ENCODE measurements around the gene LCLAT1. TPM values are rescaled to one million over a fixed set of nuclear protein-coding genes. Genes with fewer than 3 reads are reported as not detected.

Gene LCLAT1
- polyA plus RNA-seq, 1 donor: 8.5 TPM

DNA sequence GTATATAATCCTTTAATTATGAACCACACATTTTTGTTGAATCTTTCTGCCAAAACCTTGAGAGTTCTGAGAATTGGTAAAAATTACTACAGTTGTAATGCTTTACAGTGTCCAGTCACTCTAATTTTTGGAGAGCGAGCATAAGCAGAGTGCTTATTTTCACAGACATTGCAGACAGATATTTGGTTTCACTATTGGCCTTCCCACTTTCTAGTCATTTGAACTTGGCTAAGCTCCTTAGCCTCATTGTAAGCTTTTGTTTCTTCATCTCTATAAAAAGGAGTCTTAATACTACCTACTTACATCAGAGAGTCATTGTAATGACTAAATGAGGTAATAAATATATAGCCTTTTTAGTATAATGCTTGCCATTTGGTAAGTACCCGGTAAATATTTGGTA is 80.4 kb downstream of the LCLAT1 start:
- no peak for DNase-seq

DNA sequence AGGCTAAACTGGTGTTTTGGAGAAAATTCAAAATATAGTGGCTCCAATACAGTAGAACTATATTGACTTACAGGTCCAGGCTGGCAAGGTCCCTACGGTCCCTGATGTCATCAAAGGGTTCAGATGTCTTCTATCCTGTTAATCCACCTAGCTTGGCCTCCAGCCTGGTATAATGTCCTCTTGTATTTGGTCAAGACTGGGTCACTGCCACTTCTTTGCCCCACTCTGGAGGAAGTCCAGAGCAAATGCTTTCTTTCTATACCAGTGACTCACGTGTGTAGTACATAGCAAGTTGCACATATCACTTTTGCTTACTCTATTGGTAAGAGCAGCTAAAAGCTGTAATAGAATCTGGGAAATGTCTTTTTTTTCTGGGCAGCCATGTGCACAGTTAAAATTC is 80.8 kb downstream of the LCLAT1 start:
- DNase-seq: no peak

DNA sequence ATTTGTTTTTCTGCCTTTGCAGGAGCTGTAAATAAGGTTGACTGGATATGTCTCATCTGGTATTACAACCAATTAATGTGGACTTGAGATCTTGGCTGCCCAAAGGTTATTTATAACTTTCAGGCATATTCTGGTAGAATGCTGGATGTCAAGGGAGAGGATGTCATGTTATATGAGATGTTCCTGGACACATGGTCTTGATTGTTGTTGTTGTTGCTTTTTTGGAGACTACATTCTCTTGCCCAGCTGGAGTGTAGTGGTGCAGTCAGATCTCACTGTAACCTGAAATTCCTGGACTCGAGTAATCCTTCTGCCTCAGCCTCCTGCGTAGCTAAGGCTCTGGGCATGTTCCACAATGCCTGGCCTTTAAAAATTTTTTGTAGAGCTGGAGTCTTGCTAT is 83.3 kb downstream of the LCLAT1 start:
- DNase-seq: no peak

DNA sequence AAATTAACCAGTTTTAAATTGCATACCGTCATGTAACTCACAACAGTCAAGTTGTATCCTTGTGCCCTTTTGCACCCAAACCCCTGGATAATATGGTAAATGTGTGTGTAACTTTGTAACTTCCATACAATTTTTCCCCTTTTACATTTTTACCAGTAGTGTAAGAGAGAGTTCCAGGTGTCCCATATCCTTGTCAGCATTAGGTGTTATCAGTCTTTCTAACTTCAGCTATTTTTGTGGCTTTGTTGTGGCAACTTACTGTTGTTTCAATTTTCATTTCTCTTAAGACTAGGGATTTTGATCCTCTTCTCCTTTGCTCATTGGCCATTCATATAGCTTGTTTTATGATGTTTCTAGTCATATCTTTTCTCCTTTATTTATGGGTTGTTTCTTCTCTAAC is 94.6 kb downstream of the LCLAT1 start:
- DNase-seq: no peak

DNA sequence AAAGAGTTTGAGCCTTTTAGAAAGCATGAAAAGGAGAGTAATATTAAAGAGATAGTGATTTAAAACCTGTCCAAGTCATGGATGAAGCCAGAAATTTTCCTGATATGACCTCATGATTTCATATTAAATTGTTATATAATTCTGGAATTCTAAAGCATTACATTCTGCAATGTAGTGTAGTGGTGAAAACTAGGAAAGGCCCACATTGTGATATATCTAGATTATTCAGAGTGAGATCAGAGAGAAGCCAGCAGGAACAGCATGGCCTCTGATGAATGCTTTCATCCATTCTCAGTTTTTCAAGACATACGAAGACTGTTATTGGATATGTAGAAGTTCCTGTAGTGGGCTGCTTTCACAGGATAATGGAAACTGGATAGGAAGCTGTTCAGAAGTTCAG is 98.8 kb downstream of the LCLAT1 start:
- no peak for DNase-seq

DNA sequence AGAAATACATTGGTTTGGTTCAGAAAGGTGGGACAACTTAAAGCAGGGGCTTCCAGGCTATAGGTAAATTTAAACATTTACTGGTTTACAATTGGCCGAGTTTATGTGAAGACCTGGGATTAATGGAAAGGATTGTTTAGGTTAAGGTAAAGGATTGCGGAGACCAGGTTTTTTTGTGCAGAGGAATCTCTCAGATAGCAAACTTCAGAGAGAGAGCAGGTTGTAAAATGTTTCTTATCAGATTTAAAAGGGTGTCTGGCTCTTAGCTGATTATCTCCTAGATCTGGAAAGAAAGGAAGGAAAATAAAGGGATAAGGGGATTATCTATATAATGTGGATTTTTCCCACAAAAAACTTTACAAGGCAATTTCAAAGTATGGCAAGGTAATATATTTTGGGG is 101.3 kb downstream of the LCLAT1 start:
- DNase-seq: no peak

DNA sequence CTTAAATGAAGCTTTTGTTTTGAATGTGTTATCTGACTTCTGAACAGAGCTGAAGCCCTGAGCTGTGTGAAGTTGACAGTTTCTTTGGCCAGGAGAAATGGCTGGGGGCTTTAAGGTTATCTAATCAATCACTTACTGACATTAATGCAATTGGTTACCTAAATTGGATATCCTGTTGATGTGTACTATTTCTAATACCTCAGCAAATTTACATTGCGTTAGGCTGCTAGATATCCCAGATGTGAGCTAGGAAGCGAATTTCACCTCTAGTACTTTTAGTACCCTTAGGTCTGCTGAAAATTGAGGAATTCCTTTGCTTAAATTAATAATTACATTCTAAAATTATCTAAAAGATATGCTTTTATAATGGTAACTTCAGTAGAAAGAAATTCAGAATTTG is 102.0 kb downstream of the LCLAT1 start:
- DNase-seq: no peak

DNA sequence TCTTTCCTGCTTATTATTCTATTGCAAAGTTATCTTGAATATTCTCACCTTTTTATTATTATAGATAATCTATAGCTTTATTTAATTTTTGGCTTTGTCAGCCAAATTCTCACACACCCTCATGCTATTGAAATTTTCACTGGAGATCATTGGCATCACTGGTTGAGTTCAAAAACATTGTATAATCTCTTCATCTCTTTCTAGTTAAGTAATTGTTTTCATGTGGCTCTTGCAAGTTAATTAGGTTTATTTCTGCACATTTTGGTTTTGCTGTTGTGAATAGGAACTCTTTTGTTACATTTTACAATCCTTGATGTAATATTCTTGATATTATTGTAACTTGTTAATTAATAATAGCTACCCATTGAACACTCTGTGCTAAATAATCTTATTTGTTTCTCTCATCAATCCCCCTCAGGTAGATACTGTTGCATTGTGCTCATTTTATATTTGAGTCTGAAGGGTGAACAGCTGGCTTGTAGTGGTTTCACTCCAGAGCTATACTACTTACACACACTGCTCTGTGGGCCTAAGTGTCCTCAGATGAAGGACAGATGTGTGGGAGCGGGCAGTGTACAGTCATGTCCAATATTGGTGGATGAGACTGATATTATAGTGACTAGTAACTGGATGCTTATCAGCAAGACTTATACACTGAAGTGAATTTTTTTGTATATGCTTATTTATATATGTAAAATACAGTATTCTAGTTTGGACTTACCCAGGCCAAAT is 112.7 kb downstream of the LCLAT1 start:
- no peak for DNase-seq

DNA sequence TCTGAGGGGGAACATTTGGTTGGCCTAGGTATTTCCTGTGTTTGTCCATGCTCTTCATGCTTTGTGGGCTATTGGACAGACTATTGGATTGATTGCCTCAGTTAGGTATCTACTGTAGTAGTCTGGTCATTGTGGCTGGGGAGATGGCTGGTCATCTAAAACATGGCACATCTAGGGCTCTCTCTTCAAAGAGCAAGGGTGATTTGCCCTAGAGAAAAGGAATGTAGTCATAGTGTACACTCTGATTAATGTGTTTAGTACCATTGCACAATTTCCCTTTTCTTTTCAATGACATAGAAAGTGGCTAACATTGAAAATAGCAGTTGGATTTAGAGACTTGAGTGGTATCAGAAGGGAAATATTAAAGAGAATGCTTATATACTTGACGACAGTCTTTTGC is 114.3 kb downstream of the LCLAT1 start:
- DNase-seq: no peak

DNA sequence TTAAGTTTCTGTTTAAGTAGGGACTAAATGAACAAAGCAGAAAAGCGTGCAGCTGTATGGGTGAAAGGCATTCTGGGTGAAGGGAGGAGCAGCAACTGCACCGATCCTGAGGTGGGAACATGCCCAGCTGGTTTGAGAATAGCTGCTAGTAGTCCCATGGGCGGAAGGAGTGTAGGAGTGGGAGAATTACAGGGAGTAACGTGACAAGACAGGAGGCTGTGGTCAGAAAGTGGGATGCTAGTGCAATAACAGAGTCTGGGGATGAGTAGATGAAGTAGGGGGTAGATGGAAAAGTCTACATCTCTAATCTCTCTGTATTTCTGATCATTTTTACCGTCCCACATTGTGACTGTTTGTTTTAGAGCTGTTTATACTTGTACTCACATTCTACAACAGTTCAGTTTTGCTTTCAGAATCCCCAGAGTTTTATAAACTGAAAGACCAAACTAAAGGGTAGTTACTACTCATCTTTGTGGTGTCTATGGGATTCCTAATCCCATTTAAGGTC is 118.9 kb downstream of the LCLAT1 start:
- peak; percentile 36 for DNase-seq

DNA sequence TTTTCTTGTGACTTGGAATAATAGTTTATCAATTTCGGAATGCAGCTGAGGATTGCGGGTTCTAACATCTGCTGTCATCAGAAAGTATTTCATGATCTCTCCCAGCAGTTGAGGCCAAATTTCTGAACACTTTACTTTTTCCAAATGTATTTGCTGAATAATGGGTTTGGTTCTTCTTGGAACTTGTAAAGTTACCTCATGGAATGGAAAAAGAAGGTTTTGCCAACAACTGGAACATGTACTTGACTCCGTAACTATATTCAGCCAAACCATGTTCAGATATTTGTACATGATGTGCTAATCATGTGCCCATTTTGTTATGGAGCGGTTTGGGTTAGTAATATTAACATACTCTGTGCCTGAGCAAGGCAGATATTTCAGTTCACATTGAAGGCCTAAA is 119.6 kb downstream of the LCLAT1 start:
- DNase-seq: peak; percentile 50

DNA sequence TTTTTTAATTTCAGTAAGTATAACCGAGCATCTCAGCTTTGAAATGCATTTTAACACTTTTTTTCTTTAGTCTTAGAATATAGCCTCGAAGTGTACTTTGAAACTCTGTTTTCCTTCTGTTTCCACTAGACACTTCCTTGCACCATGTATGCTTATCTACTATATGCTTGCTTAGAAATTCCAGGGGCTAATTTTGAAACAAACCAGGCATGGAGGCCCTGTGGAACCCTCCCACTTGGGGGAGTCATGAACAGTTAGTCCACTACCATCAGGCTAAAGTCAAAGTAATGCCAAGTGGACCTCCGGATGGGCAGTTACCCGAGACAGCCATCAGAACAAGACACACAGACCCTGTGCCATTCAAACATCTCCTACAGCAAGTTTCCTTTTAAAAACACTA is 120.3 kb downstream of the LCLAT1 start:
- no peak for DNase-seq

DNA sequence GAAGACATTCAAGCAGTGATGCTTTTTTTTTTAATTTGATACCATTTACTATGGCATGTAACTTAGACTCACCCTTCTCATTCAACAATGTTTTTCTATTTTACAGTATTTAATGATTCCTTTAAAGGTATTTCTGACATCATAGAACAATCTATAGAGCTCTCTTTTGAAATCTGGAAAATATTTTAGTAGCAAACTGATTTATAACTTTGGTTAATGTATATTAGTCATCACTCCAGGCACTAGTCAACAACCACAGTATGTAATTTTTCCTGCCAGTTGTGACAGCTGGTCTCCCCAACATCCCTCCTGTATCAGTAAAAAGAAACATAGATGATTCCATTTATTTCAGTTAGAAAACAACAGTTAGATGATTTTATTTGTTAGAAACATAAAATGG is 122.9 kb downstream of the LCLAT1 start:
- DNase-seq: no peak

DNA sequence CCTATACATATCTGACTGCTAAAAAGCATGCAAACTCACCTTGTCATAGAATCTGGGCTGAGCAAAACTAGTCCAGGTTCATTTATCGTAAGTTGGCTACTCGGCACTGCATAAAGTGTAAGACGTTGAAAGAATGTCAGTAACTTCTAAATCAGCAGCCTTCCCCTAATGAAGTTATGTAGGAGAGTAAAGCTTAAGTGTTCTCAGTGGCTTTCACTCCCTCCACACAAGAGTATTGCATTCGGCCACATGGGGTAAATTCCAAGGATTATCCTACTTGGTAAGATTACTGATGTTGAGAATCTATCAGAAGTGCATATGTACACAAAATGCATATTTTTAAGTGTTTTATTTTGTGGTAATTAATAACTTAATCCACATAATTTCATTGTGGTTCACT is 130.1 kb downstream of the LCLAT1 start:
- DNase-seq: no peak

DNA sequence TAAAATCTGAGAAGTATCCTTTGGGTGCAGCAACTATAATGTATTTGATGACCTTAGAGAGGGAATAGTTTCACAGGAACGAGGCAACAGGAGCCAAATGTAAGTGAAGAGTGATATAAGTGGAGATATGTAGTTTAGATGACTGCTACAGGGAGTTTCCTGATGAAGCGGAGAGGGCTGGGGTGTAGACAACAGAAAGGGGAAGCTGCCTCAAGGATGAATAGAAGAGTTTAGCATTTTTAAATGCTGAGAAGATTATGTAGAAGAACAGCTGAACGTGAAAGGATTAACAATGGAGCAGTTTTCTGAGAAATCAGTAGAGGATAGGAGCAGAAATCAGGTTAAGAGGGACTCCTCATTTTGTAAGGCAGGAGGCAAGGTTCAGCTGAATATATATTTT is 133.3 kb downstream of the LCLAT1 start:
- DNase-seq: no peak

DNA sequence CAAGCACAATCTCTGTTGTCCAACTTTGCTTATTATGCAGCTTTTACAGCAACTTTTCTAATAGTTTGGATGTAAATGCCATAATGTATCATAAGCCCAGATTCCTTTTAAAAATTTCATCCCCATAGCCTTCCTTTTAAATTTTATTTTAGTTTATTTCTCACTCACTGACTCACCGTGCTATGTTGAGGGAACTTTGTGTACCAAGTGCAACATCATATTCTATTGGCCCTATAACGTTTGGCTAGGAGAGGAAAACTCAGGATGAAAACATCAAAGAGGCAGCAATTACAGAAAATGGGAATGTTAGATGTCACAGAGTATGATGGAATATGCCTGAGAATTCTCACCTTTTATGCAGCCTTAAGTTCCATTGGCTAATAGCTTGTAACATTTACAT is 135.5 kb downstream of the LCLAT1 start:
- no peak for DNase-seq

DNA sequence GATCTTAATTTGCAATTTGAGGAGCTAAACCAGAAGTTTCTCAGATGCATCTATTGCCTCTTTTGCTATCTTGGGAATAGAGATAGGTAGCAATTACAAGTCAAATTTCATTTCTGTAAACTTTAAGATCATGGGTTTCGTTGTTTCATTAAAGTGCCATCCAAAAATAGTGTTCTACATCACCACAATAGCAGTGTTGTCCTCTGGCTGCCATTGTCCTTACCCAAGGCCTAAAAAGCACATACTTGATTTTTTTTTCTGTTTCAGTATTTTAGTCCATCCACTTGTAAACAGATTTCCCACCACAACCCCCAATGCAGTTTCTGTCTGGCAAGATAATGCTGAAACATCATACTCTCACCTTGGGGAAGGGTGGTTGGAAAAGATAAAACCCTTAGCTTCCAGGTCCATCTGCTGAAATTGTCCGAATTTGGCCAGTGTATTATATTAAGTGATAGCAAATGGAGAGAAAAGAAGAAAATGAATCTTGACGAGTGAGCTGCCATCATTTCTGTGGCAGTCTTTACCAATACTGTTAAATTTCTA is 136.2 kb downstream of the LCLAT1 start:
- DNase-seq: no peak

DNA sequence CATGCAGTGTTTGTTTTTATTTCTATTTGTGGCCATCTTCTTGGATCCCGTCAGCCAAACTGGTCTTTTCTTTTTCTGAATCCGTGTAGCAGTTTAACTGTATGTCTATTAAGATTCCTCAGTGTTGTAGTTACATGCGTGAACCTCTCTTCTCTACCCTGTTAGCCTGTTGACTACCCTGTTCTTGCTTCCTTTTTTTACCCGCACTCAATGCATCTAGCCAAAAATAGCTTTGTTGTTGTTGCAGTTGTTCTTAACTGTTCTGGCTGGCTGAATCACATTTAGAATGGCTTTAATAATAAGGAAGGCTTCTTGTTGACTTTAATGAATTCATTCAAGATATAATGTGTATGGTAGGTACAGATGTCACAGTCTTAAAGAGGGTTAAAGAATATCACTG is 137.1 kb downstream of the LCLAT1 start:
- no peak for DNase-seq

DNA sequence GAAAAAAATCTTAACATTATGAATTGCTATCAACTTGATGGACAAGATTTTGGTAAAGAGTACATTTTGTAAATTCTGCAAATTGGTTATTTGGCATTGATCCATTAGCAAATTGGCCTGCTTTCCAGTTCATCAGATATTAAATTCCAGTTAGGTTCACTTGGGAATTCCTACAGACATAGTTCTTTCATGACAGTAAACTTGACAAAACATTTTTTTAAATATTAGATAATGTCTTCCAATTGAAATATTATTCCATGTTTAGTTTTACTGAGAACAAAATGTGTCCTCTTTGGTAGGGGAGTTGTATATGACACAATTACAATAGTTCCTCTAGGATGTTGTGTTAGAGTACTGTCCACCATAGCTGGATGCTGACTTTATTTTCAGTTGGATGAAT is 141.9 kb downstream of the LCLAT1 start:
- DNase-seq: no peak

DNA sequence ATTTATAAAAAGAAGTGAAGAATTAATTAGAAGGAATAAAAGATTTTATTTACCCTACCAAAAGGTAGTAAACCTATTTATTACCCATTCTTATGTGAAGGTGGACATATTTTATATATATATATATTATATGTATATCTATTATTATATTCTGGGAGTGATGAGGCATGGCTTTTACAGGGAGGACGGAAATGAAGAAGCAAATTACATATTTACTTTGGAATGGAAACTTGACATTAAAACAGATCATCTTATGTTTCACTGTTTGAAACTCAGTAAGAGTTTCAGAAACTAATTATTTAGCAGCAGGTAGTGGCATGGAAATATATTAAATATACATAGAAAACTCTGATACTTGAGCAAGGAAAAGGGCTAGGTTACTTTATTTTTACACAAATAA is 143.4 kb downstream of the LCLAT1 start:
- DNase-seq: no peak

DNA sequence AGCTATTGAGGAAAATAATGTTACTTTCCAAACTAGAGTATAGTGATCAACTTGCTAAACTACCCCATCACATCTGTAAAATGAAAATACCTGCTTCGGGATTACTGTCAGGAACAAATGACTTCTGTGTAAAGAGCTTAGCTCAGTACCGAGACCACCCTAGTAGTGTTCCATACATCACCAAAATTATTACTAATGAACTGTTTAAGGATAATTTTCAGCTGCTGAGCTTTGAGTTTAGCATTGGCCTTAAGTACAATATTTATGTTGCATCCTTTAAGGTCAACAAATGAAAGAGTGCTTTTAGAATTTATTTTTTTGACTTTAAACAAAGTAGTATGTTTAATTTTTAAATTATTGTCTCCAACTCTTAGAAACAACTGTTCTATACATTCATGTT is 144.1 kb downstream of the LCLAT1 start:
- DNase-seq: no peak

DNA sequence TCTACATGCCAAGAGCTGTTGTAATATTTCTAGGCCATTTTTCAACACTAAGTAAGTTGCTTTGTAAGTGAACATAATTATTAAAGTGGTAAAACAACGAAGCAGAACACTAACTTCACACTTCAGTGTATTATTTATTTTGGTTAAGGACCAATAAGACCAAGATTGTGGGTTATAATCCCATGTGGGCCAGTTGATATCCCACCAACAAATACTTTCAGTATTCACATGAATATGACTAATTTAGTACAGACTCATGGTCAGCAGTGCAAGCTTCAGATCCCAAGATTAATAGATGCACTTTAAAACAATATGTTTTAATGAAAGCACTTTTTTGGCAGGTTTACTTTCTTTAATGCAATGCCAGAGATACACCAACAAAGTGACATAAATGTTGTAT is 154.3 kb downstream of the LCLAT1 start:
- DNase-seq: no peak

DNA sequence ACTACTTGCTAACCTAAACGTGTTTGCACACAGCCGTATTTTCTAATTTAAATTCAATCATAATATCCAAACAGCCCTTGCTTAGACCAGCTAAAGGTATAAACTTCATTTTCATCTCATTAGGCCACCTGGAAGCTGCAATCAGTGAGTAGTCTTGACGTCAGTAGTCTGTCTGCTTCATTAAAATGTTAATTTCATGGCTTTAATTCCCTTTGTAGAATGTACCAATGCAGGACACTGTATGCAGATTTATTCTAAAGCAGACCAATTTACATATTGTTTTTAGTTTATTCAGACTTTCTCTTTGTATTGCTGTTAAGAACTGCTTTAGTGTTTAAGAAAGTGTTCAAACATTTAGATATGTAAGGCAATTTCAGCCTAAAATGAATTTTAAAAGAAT is 158.2 kb downstream of the LCLAT1 start:
- no peak for DNase-seq

DNA sequence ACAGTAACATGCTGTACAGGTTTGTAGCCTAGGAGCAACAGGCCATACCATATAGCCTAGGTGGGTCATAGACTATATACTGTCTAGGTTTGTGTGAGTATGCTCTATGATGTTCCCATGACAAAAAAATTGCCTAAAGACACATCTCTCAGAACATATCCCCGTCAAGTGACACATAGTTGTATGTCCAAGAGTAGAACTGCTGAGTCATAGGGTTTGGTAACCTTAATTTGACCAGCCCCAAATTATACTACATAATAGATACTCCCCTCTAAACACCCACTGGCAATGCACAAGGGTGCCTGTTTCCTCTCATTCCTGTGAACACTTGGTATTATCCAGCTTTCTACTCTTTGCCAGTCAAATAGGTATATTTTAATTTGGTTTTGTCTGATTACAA is 161.6 kb downstream of the LCLAT1 start:
- DNase-seq: no peak

DNA sequence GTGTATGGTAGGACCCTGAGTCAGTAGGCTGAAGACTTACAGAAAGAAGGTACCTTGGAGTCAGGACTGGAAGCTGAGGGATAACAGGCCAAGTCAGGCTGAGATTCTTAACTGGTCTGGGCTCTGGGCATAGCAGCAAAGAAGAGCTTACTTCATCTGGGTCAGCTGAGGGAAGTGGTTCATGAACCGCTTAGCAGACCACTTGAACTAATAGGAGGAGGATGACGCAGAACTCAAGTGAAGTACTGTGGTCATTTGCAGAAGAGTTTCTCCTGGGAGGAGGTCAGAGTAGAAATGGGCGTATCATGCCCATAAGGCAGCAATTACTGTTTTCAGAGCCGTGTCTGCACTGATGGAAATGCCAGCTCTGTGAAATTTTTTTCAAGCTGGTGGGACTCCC is 164.5 kb downstream of the LCLAT1 start:
- no peak for DNase-seq

All from hindlimb muscle (tissue), 1 donor.